ENCODE measurements around the gene NKAIN2.

NKAIN2 gene

GRCh38 chr6:123904228-123904627 is 100.6 kb downstream of the NKAIN2 start:
- H4K20me1 ChIP-seq (ENCODE audit: low read depth, low read length) = no peaks in the 10 kb centered on the region
- no peaks in the 10 kb centered on the region for H3K27me3 ChIP-seq (ENCODE audit: low read length)
- no peak for TF ChIP-seq EZH2phosphoT487 (conservative IDR thresholded peaks at IDR 0.05; ENCODE audit: low read length)
- TF ChIP-seq CTCF (IDR thresholded peaks at IDR 0.05; ENCODE audit: insufficient read depth, low read length, poor library complexity, severe bottlenecking) = no peak
- no peaks in the 10 kb centered on the region for H3K9me3 ChIP-seq (ENCODE audit: insufficient read depth, low read length)
- no peak overlapping the region for H3K4me2 ChIP-seq (ENCODE audit: low read depth, low read length, poor library complexity, severe bottlenecking)
- H3K27ac ChIP-seq (ENCODE audit: low read depth, low read length) = no peak overlapping the region
- H3K36me3 ChIP-seq (ENCODE audit: low read length) = no peaks in the 10 kb centered on the region
- H3K9ac ChIP-seq (ENCODE audit: low read length) = no peak overlapping the region
- no peak overlapping the region for H3K4me3 ChIP-seq (ENCODE audit: insufficient read depth, low read length, poor library complexity, severe bottlenecking)
- no peaks in the 10 kb centered on the region for H3K79me2 ChIP-seq (ENCODE audit: insufficient read depth, low read length)
- H3F3A ChIP-seq (ENCODE audit: insufficient read depth) = no peaks in the 10 kb centered on the region
- no peak overlapping the region for H2AFZ ChIP-seq (ENCODE audit: low read depth, low read length, severe bottlenecking)
- no peaks in the 10 kb centered on the region for H3K9me2 ChIP-seq (replicated peaks; ENCODE audit: insufficient read depth, low read length)

DNA sequence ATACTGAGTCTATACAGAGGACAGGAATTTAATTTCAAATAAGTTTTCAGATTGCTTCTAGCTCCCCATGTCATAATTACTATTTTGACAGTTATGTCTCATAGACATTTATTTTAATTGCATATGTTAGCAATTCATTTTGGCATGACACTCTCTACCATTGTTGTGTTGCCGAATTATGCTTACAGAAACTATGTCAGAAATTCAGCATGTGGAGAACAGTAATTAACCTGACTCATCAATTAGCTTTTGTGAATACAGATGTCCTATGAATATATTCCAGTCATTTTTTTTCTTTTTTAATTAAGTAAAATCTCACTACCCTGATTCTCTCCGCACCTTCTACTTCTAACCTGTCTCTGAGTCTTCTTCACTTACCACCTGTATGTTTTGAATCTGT is 105.1 kb downstream of the NKAIN2 start:
- Histone ChIP-seq H3K4me2 (ENCODE audit: low read depth, low read length, poor library complexity, severe bottlenecking) (no peak overlapping the region), H4K20me1 (ENCODE audit: low read depth, low read length) (no peaks in the 10 kb centered on the region), H3K27me3 (ENCODE audit: low read length) (no peaks in the 10 kb centered on the region), H3K9me2 (replicated peaks; ENCODE audit: insufficient read depth, low read length) (no peaks in the 10 kb centered on the region), H3K9me3 (ENCODE audit: insufficient read depth, low read length) (no peaks in the 10 kb centered on the region), H3K79me2 (ENCODE audit: insufficient read depth, low read length) (no peaks in the 10 kb centered on the region), H3K9ac (ENCODE audit: low read length) (no peak overlapping the region), H3F3A (ENCODE audit: insufficient read depth) (no peaks in the 10 kb centered on the region), H3K36me3 (ENCODE audit: low read length) (no peaks in the 10 kb centered on the region), H2AFZ (ENCODE audit: low read depth, low read length, severe bottlenecking) (no peak overlapping the region), H3K4me3 (ENCODE audit: insufficient read depth, low read length, poor library complexity, severe bottlenecking) (no peak overlapping the region), H3K27ac (ENCODE audit: low read depth, low read length) (no peak overlapping the region)
- TF ChIP-seq EZH2phosphoT487 (conservative IDR thresholded peaks at IDR 0.05; ENCODE audit: low read length) (no peak), CTCF (IDR thresholded peaks at IDR 0.05; ENCODE audit: insufficient read depth, low read length, poor library complexity, severe bottlenecking) (no peak)

GRCh38 chr6:123909989-123910388 is 106.3 kb downstream of the NKAIN2 start:
- Histone ChIP-seq H2AFZ (ENCODE audit: low read depth, low read length, severe bottlenecking) (no peak overlapping the region), H3K9ac (ENCODE audit: low read length) (no peak overlapping the region), H4K20me1 (ENCODE audit: low read depth, low read length) (no peaks in the 10 kb centered on the region), H3K27me3 (ENCODE audit: low read length) (no peaks in the 10 kb centered on the region), H3K4me2 (ENCODE audit: low read depth, low read length, poor library complexity, severe bottlenecking) (no peak overlapping the region), H3K27ac (ENCODE audit: low read depth, low read length) (no peak overlapping the region), H3K9me3 (ENCODE audit: insufficient read depth, low read length) (no peaks in the 10 kb centered on the region), H3K36me3 (ENCODE audit: low read length) (no peaks in the 10 kb centered on the region), H3K9me2 (replicated peaks; ENCODE audit: insufficient read depth, low read length) (no peaks in the 10 kb centered on the region), H3K4me3 (ENCODE audit: insufficient read depth, low read length, poor library complexity, severe bottlenecking) (no peak overlapping the region), H3K79me2 (ENCODE audit: insufficient read depth, low read length) (no peaks in the 10 kb centered on the region), H3F3A (ENCODE audit: insufficient read depth) (no peaks in the 10 kb centered on the region)
- no peak for TF ChIP-seq EZH2phosphoT487 (conservative IDR thresholded peaks at IDR 0.05; ENCODE audit: low read length)
- no peak for TF ChIP-seq CTCF (IDR thresholded peaks at IDR 0.05; ENCODE audit: insufficient read depth, low read length, poor library complexity, severe bottlenecking)
